Stimulated activated CD8-positive, alpha-beta memory T cell treated with anti-CD3 and anti-CD28 coated beads, Interleukin-2, amount 100 ng/mL, for 1 hour (primary cell): ENCODE measurements around the gene PTPN13.

ENCODE experiments used
- DNase-seq, 2 donors: peaks; one replicate each; pipeline ENCODE4 v3.0.0-alpha.2; 2020; ENCODE audit warnings: low read depth in 2 of 2

The PTPN13 gene

GRCh38 chr4:86818841-86819240 lies 224.7 kb downstream of the PTPN13 start:
- no peak for DNase-seq

- no peak for DNase-seq
These were observed 225.4 kb downstream of the PTPN13 start for GRCh38 chr4:86819561-86819960.

DNA sequence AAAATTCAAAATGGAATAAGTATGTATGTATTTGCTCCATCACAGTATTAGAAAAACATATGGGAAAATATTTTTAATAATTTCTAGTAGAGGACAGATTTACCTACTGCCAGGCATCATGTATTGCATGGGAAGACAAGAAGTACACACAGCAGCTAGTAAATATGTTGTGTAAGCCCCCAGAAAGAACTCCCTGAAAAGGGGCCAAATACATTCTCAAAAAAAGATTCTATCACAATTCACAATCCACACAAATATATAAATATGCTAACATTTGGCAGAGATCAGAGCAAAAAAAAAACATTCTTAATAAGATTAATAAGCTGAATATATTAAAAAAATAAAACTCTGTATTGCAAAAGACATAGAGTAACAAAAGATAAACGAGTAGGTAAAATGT lies 227.0 kb downstream of the PTPN13 start:
- DNase-seq: no peak

DNA sequence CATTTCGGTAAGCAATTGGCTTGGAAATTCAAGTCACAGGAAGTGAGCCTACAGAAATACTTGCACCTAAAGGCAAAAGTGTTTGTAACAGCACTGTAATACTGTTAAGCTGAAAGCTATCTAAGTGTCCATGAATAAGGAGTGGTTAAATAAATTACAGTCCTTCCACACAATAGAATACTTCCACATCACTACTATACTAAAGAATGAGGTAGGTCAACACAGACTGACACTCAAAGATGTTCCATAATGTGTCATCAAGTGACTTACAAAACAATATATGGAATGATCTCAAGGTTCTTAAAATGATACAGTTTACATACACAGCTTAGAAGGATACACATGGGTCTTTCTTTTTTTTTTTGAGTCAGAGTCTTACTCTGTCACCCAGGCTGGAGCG lies 228.0 kb downstream of the PTPN13 start:
- DNase-seq: no peak

DNA sequence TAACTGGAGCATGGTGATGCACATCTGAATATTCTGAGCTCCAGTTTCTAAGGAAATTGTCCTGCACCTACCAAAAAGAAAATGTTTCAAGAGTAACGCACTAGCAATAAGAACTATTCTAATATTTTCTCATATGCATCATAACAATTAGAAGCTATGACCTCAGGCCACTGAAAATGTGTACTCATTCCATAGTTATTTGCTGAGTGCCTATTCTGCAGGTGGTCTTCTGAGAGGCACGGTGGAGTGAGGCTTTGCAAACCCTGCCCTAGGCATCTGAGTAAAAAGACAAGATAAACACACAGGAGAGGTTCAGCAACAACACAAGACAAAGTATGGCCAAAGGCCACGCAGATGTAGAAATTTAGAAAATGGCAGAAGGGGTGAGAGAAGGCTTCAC lies 231.4 kb downstream of the PTPN13 start:
- no peak for DNase-seq

DNA sequence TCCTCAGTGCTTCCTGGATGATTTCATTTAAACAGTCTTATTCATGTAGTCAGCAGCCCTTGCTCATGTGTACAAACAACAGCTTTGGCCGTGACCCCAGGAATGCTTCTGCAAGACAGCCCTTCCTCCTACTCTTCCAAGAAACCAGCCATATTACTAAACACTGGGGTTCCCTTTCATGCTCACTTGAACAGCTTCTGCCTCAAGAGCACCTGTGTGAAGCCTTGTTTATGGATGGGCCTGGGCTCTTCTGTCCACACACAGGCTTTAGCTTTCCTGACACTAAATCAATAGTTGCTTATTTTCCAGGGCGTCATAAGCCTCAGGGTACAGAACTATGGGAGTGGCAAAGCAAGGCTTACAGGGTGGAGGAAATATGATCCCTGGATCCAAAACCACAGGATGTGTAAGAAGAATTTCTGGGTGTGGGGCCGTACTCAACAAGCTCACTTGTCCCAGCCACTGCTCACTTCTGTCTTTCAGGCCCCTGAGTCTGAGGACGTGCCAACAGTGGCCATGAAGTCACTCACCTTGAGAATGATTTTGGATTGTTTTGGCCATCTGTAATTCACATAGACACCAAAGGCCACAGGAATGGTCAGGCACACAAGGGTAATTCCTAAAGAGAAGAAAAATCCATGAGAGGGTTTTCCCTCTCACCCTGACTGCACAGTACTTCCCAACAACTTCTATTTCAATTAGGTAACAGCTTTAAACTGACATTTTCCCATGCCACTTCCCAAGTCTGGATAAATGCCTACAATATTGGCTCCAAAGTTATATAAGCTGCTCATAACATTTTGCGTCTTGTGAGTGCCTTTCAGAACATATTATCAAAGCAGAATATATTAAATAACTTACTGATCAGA lies 237.4 kb downstream of the PTPN13 start:
- no peak for DNase-seq

DNA sequence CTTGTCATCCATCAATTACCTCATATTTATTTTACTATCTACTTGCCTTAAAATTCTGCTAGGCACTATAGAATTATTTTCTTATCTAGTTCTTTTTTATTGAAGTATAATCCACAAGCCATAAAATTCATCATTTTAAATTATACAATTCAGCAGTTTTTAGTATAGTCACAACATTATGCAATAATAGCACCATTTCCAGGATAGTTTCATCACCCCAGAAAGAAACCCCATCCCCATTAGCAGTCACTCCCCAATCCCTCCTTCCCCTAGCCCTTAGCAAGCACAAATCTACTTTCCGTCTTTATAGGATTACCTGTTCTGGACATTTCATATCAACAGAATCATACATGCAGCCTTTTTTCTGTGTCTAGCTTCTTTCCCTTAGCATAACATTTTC lies 239.5 kb downstream of the PTPN13 start:
- DNase-seq: no peak

- DNase-seq: no peak
These were observed 240.8 kb downstream of the PTPN13 start for GRCh38 chr4:86834901-86835300.

DNA sequence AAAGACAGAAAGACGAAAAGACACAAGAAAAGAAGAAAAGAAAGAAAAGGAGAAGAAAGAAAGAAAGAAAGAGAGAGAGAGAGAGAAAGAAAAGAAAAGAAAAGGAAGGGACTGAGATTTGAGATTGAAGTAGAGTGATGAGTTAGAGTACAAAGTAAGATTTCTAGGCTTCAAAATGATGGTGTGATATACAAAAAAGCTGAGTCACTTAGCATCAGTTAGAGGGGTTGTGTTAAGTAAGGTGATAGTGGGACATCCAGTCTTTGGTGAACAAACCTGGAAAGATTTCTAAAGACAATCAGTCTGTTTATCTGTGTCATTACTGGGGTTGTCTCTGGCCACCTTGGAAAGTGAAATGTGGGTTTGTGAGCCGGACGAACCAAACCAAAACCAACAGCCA lies 241.6 kb downstream of the PTPN13 start:
- DNase-seq: no peak

GRCh38 chr4:86837691-86838503 lies 243.8 kb downstream of the PTPN13 start:
- DNase-seq: no peak

- no peak for DNase-seq
These were observed 246.7 kb downstream of the PTPN13 start for GRCh38 chr4:86840858-86841257.

DNA sequence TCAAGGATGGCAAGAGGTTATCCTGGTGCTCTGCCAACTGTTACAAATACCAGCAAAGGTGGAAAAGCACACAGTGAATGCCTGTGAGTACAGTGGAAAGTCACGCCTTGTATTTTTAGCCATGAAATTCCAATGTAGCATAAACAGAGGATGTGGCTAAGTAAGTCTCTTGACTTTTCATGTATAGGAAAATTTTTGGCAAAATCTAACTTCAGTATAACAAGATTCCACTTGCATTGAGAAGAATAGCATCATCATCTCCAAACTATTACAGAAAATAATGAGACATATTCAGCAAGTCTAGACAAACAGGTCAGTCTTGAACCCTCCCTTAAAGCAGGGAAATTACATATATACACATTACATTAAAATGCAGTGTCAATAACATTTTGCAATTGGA lies 247.2 kb downstream of the PTPN13 start:
- DNase-seq: no peak

- no peak for DNase-seq
These were observed 251.5 kb downstream of the PTPN13 start for GRCh38 chr4:86845593-86845992.

DNA sequence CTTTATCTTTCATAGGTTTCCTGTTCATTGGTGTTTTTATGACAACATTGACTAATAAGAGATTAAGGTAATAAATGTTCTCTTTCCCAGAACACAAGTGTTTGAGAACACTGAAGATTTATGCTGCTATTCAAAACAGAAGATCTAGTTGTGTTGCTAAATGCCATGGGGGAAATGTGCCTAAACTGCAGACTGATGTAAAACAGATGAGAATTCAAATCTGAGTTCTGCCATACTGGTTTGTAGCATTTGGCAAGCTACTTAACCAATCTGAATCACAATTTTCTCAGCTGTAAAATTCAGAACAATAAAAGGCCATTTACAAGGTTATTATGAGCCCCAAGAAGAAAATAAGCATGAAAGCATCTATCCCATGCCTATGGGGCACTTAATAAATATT lies 252.8 kb downstream of the PTPN13 start:
- DNase-seq: no peak

DNA sequence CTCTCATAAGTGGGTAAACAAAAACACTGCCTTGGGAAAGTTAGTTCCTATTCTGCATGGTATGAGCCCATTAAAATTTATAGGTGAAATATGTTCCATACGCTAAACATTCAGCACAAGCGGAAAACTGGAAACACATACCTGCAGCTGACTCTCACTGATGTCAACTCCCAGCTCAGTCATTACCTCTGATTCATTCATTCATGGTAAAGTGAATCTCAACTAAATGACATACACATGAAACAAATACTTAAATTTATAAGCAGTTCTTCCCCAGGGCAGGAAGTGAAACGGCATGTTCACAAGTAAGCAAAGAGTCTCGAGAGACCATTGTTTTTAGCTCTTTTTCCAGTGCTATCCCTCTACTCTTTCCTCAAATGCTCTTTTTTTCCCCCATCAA lies 253.5 kb downstream of the PTPN13 start:
- no peak for DNase-seq

GRCh38 chr4:86848136-86848535 lies 254.0 kb downstream of the PTPN13 start:
- no peak for DNase-seq

DNA sequence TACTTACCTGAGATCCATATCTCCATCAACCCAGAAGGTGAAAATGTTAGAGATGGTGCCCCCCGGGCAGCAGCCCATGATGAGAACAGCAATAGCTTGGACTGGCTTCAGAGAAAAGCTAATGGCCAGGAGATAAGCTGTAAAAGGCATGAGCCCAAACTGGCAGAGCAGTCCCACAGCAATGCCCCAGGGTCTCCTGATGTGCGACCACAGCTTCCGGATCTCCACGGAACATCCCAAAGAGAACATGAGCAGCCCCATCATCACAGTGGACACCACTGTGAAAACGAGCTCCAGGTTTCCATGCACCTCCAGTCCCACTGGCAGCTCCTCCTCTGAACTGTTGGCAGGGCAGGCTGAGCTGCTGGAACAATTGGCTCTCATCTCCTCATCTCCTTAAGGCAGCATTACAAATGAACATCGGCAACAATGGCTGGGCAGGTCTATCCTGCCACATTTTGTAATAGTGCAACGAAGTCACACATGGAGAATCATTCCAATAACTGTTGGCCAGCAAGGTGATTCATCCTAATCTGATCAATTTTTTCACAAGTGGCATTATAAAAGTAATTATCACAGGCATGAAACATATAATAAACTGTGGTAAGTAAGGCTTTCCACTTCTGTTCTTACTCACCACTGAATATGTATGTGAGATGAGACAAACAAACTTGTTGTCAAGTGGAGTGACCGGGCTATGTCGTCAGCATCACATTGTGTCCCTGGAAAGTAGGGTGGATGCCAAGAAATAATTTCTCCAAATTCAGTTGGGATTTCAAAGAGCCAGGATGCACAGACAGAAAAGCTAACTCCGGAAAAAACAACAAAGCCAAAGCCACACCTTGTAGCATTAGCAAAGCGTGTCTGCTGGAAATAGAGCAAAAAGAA lies 254.9 kb downstream of the PTPN13 start, which contains the start of gene SLC10A6:
TSS of gene SLC10A6 (minus strand) at position 653 of the 888 bp plus-strand sequence. CDS start at position 384, 269 bp downstream.
- no peak for DNase-seq

DNA sequence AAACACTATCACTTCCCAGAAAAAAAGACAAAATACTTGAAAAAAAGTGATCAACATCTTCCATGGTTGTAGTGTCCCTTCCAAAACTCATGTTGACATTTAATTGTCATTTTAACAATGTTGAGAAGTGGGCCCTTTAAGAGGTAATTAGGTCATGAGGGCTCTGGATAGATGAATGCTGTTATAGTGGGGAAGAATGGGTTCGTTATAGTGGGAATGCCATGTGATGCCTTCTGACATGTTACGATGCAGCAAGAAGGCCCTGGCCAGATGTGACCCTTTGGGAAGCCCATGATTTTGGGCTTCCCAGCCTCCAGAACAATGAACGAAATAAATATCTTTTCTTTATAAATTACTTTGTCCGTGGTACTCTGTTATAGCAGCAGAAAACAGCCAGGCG lies 259.1 kb downstream of the PTPN13 start:
- no peak for DNase-seq

- DNase-seq: no peak
These were observed 261.5 kb downstream of the PTPN13 start for GRCh38 chr4:86855572-86855971.

- DNase-seq: no peak
These were observed 262.8 kb downstream of the PTPN13 start for GRCh38 chr4:86856896-86857295.

DNA sequence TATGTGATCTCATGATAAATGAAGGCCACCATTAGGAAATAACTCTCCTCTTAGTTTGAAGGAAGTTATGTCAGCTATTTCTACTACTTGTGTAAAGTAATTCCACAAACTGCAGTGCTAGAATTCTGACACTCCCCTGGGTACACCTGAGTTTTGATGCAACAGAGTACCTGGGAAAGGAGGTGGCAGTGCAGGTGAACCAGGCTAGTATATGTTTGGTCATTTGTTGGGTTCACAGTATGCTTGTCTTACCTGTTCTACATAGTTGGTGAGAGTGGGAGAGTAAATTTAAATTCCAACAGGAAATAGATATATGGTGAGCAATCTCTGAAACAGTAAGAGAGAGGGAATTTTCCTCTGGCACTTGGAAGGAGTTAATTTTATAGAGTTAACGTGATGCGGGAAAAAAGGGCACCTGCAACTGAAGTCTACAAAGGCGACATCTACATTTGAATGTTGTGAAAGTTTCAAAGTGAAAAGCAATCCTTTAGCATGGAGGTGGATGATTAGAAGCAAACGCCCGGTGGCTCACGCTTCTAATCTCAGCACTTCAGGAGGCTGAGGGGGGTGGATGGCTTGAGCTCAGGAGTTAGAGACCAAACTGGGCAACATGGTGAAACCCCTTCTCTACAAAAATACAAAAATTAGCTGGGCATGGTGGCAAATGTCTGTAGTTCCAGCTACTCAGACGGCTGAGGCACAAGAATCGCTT lies 263.4 kb downstream of the PTPN13 start:
- no peak for DNase-seq
